PC-9 (cell line): Measurements from ENCODE around the gene NLRX1. TPM values are rescaled to one million over a fixed set of nuclear protein-coding genes. Genes with fewer than 3 reads are reported as not detected.
"Not testable (repeated sequence)": the region's sequence is repeated elsewhere in the genome, so short reads cannot be mapped to it uniquely, and the experiment has no call there.

Experiments used
- BruUV-seq: library from RNA; stranded (reverse); fragments of 400-500 nt; replicated peaks from 2 replicates; lab custom pipeline; 2021; lab: Mats Ljungman, UMichigan
- CTCF ChIA-PET: fragments of 300-600 bp; sonication (Branson Sonifier 250); formaldehyde crosslinking; loops from one replicate; lab custom pipeline; 2022; ENCODE audit warnings: antibody characterized with exemption; lab: Charles Lee
- POLR2A ChIA-PET: fragments of 300-600 bp; sonication (Branson Sonifier 250); formaldehyde crosslinking; loops from one replicate; lab custom pipeline; 2022; ENCODE audit warnings: antibody characterized with exemption; ENCODE audit not compliant: unreplicated experiment; lab: Charles Lee
- DNase-seq, 2 experiments: peaks; one replicate each; pipeline versions ENCODE4 v3.0.0 to v3.0.0-alpha.2; 2015 to 2022; ENCODE audit warnings: mixed read lengths in 1 of 2
- H2AFZ ChIP-seq: fragments of 200-600 bp; sonication (generic); 2 replicates; pipeline ENCODE4 v1.8.1; 2017; ENCODE audit warnings: antibody characterized with exemption
- H3F3A ChIP-seq: fragments of 200-600 bp; sonication (generic); 2 replicates; pipeline ENCODE4 v1.8.1; 2017; ENCODE audit warnings: antibody characterized with exemption, mild to moderate bottlenecking, low read depth; ENCODE audit not compliant: insufficient read depth
- H3K27ac ChIP-seq: fragments of 200-600 bp; sonication (generic); 2 replicates; pipeline ENCODE4 v1.6.1; 2016; ENCODE audit warnings: mixed run types
- H3K27me3 ChIP-seq: fragments of 200-600 bp; sonication (generic); 2 replicates; pipeline ENCODE4 v1.6.1; 2016; ENCODE audit warnings: low read depth, mixed run types; ENCODE audit not compliant: insufficient read depth
- H3K36me3 ChIP-seq: fragments of 200-600 bp; sonication (generic); 2 replicates; pipeline ENCODE4 v1.6.1; 2016; ENCODE audit warnings: low read depth, mixed run types
- H3K4me1 ChIP-seq: fragments of 200-600 bp; sonication (generic); replicated peaks from 2 replicates; pipeline ENCODE4 v1.6.1; 2016; ENCODE audit warnings: mixed run types; ENCODE audit not compliant: insufficient read depth
- H3K4me2 ChIP-seq: fragments of 200-600 bp; sonication (generic); 2 replicates; pipeline ENCODE4 v1.6.1; 2017; ENCODE audit warnings: mixed run types
- H3K4me3 ChIP-seq: fragments of 200-600 bp; sonication (generic); 2 replicates; pipeline ENCODE4 v1.6.1; 2016; ENCODE audit warnings: mixed run types
- H3K79me2 ChIP-seq: fragments of 200-600 bp; sonication (generic); 2 replicates; pipeline ENCODE4 v1.6.1; 2017; ENCODE audit warnings: low read depth, mixed run types
- H3K9me2 ChIP-seq: fragments of 200-600 bp; sonication (generic); 2 replicates; pipeline ENCODE4 v1.8.1; 2017; ENCODE audit warnings: mild to moderate bottlenecking; ENCODE audit not compliant: insufficient read depth
- H3K9me3 ChIP-seq: fragments of 200-600 bp; sonication (generic); 2 replicates; pipeline ENCODE4 v1.8.1; 2016; ENCODE audit warnings: low read depth; ENCODE audit not compliant: insufficient read depth
- H4K20me1 ChIP-seq: fragments of 200-600 bp; sonication (generic); 2 replicates; pipeline ENCODE4 v1.8.1; 2017; ENCODE audit not compliant: insufficient read depth
- EZH2 ChIP-seq: fragments of 200-600 bp; sonication (generic); IDR thresholded peaks from 2 replicates; pipeline ENCODE4 v1.8.0; 2017; ENCODE audit warnings: antibody characterized with exemption, low read depth
- intact Hi-C: fragments of 100-400 bp; cut with micrococcal nuclease; formaldehyde crosslinking; loops from one replicate; pipeline ENCODE4 v1.10.0; 2022; ENCODE audit not compliant: unreplicated experiment
- total RNA-seq: library from RNA; stranded (reverse); gene quantifications from 2 replicates; pipeline ENCODE4 v1.2.3, GENCODE V29; 2021
- TF ChIP-seq, protein P1 (sequence below): fragments of 200-600 bp; sonication (generic); conservative IDR thresholded peaks from 2 replicates; pipeline ENCODE4 v1.6.1; 2017; ENCODE audit warnings: mixed run types, antibody characterized with exemption, mild to moderate bottlenecking, moderate library complexity

The NLRX1 gene
- total RNA-seq, 1 experiment from 2014 or later = 18.4 TPM

DNA sequence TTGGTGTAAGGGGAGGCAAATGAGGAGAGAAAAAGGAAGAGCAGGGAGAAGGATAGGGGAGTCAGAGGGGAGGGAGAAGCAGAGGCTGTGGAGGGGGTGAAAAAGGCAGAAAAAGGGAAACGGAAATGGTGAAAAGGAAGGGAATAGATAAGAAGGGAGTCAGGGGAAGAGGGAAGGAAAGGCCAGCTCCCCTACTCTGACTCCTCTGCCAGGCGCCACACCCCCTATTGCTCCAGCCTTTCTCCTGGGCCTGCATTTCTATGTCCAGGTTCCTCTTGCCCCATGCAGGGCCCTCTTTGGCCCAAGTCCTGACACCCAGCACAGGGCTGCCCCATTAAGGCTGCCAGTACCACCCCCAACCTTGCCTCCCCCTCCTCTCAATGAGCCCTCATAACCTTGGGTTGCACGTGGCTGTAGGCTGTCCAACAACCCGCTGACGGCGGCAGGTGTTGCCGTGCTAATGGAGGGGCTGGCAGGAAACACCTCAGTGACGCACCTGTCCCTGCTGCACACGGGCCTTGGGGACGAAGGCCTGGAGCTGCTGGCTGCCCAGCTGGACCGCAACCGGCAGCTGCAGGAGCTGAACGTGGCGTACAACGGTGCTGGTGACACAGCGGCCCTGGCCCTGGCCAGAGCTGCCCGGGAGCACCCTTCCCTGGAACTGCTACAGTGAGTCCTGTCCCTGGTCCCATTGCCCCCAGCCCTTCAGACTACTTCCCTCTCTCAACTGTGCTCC is 13.3 kb downstream of the NLRX1 start:
- no peak overlapping the region for H3K4me3 ChIP-seq
- TF ChIP-seq, protein P1, sequence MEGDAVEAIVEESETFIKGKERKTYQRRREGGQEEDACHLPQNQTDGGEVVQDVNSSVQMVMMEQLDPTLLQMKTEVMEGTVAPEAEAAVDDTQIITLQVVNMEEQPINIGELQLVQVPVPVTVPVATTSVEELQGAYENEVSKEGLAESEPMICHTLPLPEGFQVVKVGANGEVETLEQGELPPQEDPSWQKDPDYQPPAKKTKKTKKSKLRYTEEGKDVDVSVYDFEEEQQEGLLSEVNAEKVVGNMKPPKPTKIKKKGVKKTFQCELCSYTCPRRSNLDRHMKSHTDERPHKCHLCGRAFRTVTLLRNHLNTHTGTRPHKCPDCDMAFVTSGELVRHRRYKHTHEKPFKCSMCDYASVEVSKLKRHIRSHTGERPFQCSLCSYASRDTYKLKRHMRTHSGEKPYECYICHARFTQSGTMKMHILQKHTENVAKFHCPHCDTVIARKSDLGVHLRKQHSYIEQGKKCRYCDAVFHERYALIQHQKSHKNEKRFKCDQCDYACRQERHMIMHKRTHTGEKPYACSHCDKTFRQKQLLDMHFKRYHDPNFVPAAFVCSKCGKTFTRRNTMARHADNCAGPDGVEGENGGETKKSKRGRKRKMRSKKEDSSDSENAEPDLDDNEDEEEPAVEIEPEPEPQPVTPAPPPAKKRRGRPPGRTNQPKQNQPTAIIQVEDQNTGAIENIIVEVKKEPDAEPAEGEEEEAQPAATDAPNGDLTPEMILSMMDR = no peak
- TF ChIP-seq EZH2 = no peak
- H3K4me1 ChIP-seq = peaks cover 6% of the 10 kb centered on the region
- no peak overlapping the region for H3K4me2 ChIP-seq
- H3K27me3 ChIP-seq = no peaks in the 10 kb centered on the region
- DNase-seq = no peak
- ChIA-PET CTCF (no interaction called here), POLR2A (interaction anchor here (0.5 kb wide), 1 partner anchor 183 kb away, joined by 3 read pairs; no protein-coding TSS in a partner anchor)
- no peak overlapping the region for H2AFZ ChIP-seq
- no peak overlapping the region for H3K27ac ChIP-seq
- H3F3A ChIP-seq = no peaks in the 10 kb centered on the region; the same call in 1 of the 2 replicates
- BruUV-seq = no TSS peak
- no peaks in the 10 kb centered on the region for H3K36me3 ChIP-seq
- no peaks in the 10 kb centered on the region for H3K79me2 ChIP-seq
- H4K20me1 ChIP-seq = no peaks in the 10 kb centered on the region
- intact Hi-C loops = no loop called here
- no peaks in the 10 kb centered on the region for H3K9me2 ChIP-seq
- H3K9me3 ChIP-seq = no peaks in the 10 kb centered on the region

DNA sequence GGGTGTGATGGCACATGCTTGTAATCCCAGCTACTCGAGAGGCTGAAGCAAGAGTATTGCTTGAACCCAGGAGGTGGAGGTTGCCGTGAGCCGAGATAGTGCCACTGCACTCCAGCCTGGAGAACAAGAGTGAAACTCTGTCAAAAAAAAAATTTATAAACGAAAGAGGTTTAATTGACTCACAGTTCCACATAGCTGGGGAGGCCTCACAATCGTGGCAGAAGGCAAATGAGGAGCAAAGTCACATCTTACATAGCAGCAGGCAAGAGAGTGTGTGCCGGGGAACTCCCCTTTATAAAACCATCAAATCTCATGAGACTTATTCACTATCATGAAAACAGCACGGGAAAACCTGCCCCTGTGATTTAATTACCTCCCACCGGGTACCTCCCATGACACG is 15.9 kb downstream of the NLRX1 start:
- DNase-seq, H3F3A ChIP-seq, H3K4me3 ChIP-seq, H3K9me2 ChIP-seq, H4K20me1 ChIP-seq, H3K27ac ChIP-seq, H3K79me2 ChIP-seq, POLR2A ChIA-PET, H3K36me3 ChIP-seq, H3K27me3 ChIP-seq, H3K9me3 ChIP-seq, H3K4me2 ChIP-seq, H2AFZ ChIP-seq, BruUV-seq, intact Hi-C loops: not testable (repeated sequence)
- H3K4me1 ChIP-seq = peaks cover 13% of the 10 kb centered on the region
- CTCF ChIA-PET = interaction anchor here (0.6 kb wide), 1 partner anchor 123 kb away, joined by 7 read pairs; no protein-coding TSS in a partner anchor

DNA sequence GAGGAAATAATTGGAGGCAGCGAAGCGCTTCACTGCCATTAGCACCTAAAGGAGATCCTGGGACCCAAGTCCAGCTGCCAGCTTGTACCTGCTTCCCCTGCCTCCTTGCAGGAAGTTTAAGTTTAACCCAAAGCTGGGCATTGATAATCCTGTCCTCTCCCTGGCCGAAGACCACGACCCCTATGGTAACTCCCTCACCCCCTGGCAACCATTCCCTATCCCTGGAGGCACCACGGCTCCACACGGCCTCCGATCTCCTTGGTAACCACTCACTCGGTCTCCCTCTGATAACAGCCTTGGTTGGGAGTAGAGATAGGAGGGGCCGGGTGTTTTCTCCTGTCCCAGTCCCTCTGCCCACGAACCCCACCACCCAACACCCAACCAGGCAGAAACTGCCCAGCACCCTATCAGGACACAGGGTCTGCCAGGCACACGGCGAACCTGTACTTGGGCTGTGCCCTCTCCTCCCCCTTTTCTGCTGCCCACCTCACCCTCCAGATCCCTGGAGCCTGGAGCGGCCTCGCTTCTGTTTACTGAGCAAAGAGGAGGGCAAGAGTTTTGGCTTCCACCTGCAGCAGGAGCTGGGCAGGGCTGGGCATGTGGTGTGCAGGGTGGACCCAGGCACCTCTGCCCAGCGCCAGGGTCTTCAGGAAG is 17.6 kb downstream of the NLRX1 start:
- Histone ChIP-seq H3K27ac (no peak overlapping the region), H3K79me2 (no peaks in the 10 kb centered on the region), H3K9me2 (no peaks in the 10 kb centered on the region), H2AFZ (no peak overlapping the region), H3K4me3 (no peak overlapping the region), H3K9me3 (no peaks in the 10 kb centered on the region), H3K36me3 (no peaks in the 10 kb centered on the region), H3K4me2 (no peak overlapping the region), H3K4me1 (peaks cover 30% of the 10 kb centered on the region), H4K20me1 (no peaks in the 10 kb centered on the region), H3K27me3 (no peaks in the 10 kb centered on the region), H3F3A (no peaks in the 10 kb centered on the region; the same call in 1 of the 2 replicates)
- ChIA-PET POLR2A (no interaction called here), CTCF (no interaction called here)
- TF ChIP-seq, protein P1 = no peak
- TF ChIP-seq EZH2 = no peak
- intact Hi-C loops = no loop called here
- DNase-seq = no peak
- BruUV-seq = no TSS peak
